Parathyroid adenoma (tissue), 2 donors: Measurements from ENCODE around the gene FAH.

Source experiments
- H2AFZ ChIP-seq: fragments of 300-600 bp; sonication (generic); one replicate; pipeline ENCODE4 v1.7.0; 2017; ENCODE audit warnings: antibody characterized with exemption, mild to moderate bottlenecking
- H3K27ac ChIP-seq: fragments of 300-600 bp; sonication (generic); one replicate; pipeline ENCODE4 v1.7.0; 2017
- H3K27me3 ChIP-seq: fragments of 300-600 bp; sonication (generic); one replicate; pipeline ENCODE4 v1.7.0; 2017; ENCODE audit warnings: low read length; ENCODE audit not compliant: control insufficient read depth, insufficient read depth
- H3K36me3 ChIP-seq: fragments of 300-600 bp; sonication (generic); one replicate; pipeline ENCODE4 v1.7.0; 2017; ENCODE audit warnings: low read length; ENCODE audit not compliant: control insufficient read depth, insufficient read depth
- H3K4me1 ChIP-seq: fragments of 300-600 bp; sonication (generic); one replicate; pipeline ENCODE4 v1.7.0; 2017; ENCODE audit warnings: control low read depth
- H3K4me2 ChIP-seq: fragments of 300-600 bp; sonication (generic); one replicate; pipeline ENCODE4 v1.7.0; 2017; ENCODE audit warnings: low read length
- H3K4me3 ChIP-seq: fragments of 300-600 bp; sonication (generic); one replicate; pipeline ENCODE4 v1.7.0; 2017; ENCODE audit warnings: low read depth, low read length
- H3K79me2 ChIP-seq: fragments of 300-600 bp; sonication (generic); one replicate; pipeline ENCODE4 v1.7.0; 2017; ENCODE audit warnings: control low read depth
- H3K9ac ChIP-seq: fragments of 300-600 bp; sonication (generic); one replicate; pipeline ENCODE4 v1.7.0; 2017; ENCODE audit warnings: mild to moderate bottlenecking
- H3K9me3 ChIP-seq: fragments of 300-600 bp; sonication (generic); one replicate; pipeline ENCODE4 v1.7.0; 2017; ENCODE audit warnings: low read length; ENCODE audit not compliant: control insufficient read depth
- TF ChIP-seq, protein P1 (sequence below): fragments of 300-600 bp; sonication (generic); IDR thresholded peaks from one replicate; pipeline ENCODE4 v1.7.0; 2017; ENCODE audit warnings: antibody characterized with exemption, mild to moderate bottlenecking
- donor health status: primary hyperparathyroidism.

The FAH gene

DNA sequence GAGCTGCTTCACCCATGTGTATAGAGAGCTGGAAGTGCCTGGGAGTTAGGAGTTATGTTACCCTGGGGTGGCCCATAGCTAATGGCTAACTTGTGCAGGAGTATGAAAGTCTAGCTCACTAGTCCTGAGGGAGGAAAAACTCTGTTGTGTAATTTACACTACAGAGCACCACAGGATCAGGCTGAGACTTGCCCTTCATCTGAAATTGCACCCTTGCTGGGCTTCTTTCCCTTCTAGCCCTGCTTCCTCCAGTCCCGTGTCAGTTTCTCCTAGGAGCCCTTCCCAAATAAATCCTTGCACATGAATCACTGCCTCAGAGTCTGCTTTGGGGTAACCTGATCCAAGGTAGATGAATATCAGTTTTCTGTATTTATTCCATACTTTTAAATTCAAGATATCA is 59.2 kb downstream of the FAH start:
- Histone ChIP-seq H3K79me2 (no peaks in the 10 kb centered on the region), H3K36me3 (no peaks in the 10 kb centered on the region), H3K4me3 (no peak overlapping the region), H3K27me3 (no peaks in the 10 kb centered on the region), H2AFZ (no peak overlapping the region), H3K9ac (no peak overlapping the region), H3K27ac (no peak overlapping the region), H3K4me2 (no peak overlapping the region), H3K4me1 (no peaks in the 10 kb centered on the region), H3K9me3 (no peaks in the 10 kb centered on the region)
- TF ChIP-seq, protein P1, sequence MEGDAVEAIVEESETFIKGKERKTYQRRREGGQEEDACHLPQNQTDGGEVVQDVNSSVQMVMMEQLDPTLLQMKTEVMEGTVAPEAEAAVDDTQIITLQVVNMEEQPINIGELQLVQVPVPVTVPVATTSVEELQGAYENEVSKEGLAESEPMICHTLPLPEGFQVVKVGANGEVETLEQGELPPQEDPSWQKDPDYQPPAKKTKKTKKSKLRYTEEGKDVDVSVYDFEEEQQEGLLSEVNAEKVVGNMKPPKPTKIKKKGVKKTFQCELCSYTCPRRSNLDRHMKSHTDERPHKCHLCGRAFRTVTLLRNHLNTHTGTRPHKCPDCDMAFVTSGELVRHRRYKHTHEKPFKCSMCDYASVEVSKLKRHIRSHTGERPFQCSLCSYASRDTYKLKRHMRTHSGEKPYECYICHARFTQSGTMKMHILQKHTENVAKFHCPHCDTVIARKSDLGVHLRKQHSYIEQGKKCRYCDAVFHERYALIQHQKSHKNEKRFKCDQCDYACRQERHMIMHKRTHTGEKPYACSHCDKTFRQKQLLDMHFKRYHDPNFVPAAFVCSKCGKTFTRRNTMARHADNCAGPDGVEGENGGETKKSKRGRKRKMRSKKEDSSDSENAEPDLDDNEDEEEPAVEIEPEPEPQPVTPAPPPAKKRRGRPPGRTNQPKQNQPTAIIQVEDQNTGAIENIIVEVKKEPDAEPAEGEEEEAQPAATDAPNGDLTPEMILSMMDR = no peak

DNA sequence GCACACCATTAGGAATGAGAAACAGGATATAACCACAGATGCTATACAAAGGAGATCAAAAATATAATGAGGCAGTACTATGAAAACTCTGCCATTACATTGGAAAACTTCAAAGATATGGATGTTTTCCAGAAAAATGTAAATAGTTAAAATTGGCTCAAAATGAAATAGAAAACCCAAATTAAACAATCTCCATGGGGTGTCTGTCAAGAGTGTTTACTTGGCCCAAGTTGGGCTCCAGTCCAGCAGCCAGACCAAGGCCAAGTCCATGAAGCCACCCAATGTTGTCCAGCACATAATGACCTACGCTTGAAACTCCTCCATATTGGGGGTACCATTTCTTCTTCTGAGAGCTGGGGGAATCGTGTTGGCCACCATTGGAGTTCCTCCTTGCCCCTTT is 62.1 kb downstream of the FAH start:
- Histone ChIP-seq H3K9ac (no peak overlapping the region), H3K27me3 (no peaks in the 10 kb centered on the region), H3K36me3 (no peaks in the 10 kb centered on the region), H3K27ac (no peak overlapping the region), H3K4me3 (no peak overlapping the region), H3K4me1 (no peaks in the 10 kb centered on the region), H3K79me2 (no peaks in the 10 kb centered on the region), H3K9me3 (no peaks in the 10 kb centered on the region), H2AFZ (no peak overlapping the region), H3K4me2 (no peak overlapping the region)
- TF ChIP-seq, protein P1 = no peak

DNA sequence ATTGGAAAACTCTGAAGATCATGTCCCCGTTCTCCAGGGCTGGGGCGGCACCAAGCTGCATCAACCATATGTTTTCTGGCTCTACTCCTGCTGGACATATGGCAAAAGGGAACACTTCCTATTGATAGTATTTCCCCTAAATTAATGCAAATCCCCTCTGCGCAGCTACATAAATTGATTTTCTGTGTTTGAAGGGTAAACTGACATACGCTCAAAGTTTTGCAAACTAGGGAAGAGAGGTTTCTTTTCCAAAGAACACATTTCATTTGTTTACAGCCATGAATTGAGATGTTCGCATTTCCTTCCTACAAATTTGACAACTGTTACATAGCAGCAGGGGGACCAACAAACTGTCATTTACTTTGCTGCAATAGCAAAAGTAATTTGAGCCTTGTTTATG is 63.3 kb downstream of the FAH start:
- Histone ChIP-seq H3K36me3 (no peaks in the 10 kb centered on the region), H3K9ac (no peak overlapping the region), H3K4me2 (no peak overlapping the region), H3K27ac (no peak overlapping the region), H3K27me3 (no peaks in the 10 kb centered on the region), H3K4me1 (no peaks in the 10 kb centered on the region), H3K9me3 (no peaks in the 10 kb centered on the region), H3K4me3 (no peak overlapping the region), H3K79me2 (no peaks in the 10 kb centered on the region), H2AFZ (no peak overlapping the region)
- TF ChIP-seq, protein P1 = no peak

DNA sequence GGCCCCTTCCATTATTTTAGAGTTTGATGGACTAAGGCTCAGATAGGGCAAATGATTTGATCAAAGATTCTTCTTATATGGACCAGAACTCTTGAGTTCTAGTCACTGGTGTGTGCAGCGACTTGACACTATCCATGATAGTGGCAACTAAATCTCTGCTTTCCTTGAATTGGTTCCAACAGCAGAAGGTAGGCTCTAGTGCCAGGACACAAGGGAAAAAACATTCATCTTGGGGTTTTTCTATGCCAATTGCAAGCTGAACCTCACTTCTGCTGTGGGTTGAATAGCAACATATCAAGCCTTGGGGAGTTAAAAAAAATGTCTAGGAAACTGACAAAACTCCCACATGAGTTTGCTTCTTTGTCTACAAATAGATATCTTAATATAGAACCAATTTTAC is 64.1 kb downstream of the FAH start:
- TF ChIP-seq, protein P1 = no peak
- no peaks in the 10 kb centered on the region for H3K4me1 ChIP-seq
- H3K27ac ChIP-seq = no peak overlapping the region
- no peak overlapping the region for H3K4me2 ChIP-seq
- no peak overlapping the region for H2AFZ ChIP-seq
- H3K9ac ChIP-seq = no peak overlapping the region
- H3K27me3 ChIP-seq = no peaks in the 10 kb centered on the region
- H3K36me3 ChIP-seq = no peaks in the 10 kb centered on the region
- H3K79me2 ChIP-seq = no peaks in the 10 kb centered on the region
- no peaks in the 10 kb centered on the region for H3K9me3 ChIP-seq
- no peak overlapping the region for H3K4me3 ChIP-seq

DNA sequence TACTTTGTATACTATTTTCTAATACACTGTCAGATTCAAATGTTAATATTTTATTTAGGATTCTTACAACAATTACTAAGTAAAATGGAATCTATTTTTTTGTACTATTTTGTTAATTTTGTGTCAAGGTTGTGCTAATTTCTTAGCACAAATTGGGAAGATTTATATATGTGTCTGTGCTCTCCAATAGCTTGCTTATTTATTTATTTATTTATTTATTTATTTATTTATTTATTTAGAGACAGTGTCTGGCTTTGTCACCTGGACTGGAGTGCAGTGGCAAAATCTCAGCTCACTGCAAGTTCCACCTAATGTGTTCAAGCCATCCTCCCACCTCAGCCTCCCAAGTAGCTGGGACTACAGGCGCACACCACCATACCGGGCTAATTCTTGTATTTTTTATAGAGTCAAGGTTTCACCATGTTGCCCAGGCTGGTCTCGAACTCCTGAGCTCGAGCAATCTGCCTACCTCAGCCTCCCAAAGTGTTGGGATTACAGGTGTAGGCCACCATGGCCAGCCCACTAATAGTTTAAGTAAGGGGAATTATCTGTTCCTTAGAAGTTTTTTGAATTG is 64.6 kb downstream of the FAH start:
- H2AFZ ChIP-seq = no peak overlapping the region
- H3K4me1 ChIP-seq = no peaks in the 10 kb centered on the region
- no peak overlapping the region for H3K4me2 ChIP-seq
- H3K9ac ChIP-seq = no peak overlapping the region
- no peaks in the 10 kb centered on the region for H3K79me2 ChIP-seq
- H3K27me3 ChIP-seq = no peaks in the 10 kb centered on the region
- TF ChIP-seq, protein P1 = no peak
- no peak overlapping the region for H3K27ac ChIP-seq
- H3K9me3 ChIP-seq = no peaks in the 10 kb centered on the region
- no peaks in the 10 kb centered on the region for H3K36me3 ChIP-seq
- no peak overlapping the region for H3K4me3 ChIP-seq
